Measurements from ENCODE around the gene C8G.

C8G gene

DNA sequence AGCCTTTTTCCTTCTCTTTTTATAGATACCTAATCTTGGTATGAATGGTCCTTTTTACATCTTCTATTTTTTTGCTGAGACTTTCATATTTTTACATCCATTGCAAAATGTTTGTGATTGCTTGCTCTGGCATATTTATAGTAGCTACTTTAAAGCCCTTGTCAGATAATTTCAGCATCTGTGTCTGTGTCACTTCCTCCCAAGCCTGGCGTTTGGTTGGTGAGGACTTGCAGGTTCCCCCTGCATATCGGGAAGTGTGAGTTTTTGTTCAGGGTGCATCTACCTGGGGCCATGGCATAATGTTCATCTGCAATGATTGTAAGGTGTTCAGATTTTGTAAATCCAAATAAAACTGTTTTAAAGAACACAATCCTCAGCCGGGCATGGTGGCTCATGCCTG lies 9.4 kb upstream of the C8G start:
- H3K4me3 ChIP-seq (ENCODE audit: low read depth, low read length): no peak overlapping the region
- TF ChIP-seq, protein P1, sequence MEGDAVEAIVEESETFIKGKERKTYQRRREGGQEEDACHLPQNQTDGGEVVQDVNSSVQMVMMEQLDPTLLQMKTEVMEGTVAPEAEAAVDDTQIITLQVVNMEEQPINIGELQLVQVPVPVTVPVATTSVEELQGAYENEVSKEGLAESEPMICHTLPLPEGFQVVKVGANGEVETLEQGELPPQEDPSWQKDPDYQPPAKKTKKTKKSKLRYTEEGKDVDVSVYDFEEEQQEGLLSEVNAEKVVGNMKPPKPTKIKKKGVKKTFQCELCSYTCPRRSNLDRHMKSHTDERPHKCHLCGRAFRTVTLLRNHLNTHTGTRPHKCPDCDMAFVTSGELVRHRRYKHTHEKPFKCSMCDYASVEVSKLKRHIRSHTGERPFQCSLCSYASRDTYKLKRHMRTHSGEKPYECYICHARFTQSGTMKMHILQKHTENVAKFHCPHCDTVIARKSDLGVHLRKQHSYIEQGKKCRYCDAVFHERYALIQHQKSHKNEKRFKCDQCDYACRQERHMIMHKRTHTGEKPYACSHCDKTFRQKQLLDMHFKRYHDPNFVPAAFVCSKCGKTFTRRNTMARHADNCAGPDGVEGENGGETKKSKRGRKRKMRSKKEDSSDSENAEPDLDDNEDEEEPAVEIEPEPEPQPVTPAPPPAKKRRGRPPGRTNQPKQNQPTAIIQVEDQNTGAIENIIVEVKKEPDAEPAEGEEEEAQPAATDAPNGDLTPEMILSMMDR (IDR thresholded peaks at IDR 0.05; ENCODE audit: low read depth, low read length): no peak
- TF ChIP-seq POLR2A (IDR thresholded peaks at IDR 0.05; ENCODE audit: extremely low read depth, insufficient read length): no peak
- TF ChIP-seq MAX (IDR thresholded peaks at IDR 0.05; ENCODE audit: low read depth, low read length): no peak
- TF ChIP-seq MYC (IDR thresholded peaks at IDR 0.05; ENCODE audit: low read depth, low read length): no peak
- DNase-seq (ENCODE audit: low read depth): no peak

GRCh38 chr9:136936645-136937170 lies 8.3 kb upstream of the C8G start:
- TF ChIP-seq POLR2A (IDR thresholded peaks at IDR 0.05; ENCODE audit: extremely low read depth, insufficient read length) (no peak), MAX (IDR thresholded peaks at IDR 0.05; ENCODE audit: low read depth, low read length) (no peak), MYC (IDR thresholded peaks at IDR 0.05; ENCODE audit: low read depth, low read length) (no peak)
- TF ChIP-seq, protein P1 (IDR thresholded peaks at IDR 0.05; ENCODE audit: low read depth, low read length): no peak
- no peak overlapping the region for H3K4me3 ChIP-seq (ENCODE audit: low read depth, low read length)
- no peak for DNase-seq (ENCODE audit: low read depth)

DNA sequence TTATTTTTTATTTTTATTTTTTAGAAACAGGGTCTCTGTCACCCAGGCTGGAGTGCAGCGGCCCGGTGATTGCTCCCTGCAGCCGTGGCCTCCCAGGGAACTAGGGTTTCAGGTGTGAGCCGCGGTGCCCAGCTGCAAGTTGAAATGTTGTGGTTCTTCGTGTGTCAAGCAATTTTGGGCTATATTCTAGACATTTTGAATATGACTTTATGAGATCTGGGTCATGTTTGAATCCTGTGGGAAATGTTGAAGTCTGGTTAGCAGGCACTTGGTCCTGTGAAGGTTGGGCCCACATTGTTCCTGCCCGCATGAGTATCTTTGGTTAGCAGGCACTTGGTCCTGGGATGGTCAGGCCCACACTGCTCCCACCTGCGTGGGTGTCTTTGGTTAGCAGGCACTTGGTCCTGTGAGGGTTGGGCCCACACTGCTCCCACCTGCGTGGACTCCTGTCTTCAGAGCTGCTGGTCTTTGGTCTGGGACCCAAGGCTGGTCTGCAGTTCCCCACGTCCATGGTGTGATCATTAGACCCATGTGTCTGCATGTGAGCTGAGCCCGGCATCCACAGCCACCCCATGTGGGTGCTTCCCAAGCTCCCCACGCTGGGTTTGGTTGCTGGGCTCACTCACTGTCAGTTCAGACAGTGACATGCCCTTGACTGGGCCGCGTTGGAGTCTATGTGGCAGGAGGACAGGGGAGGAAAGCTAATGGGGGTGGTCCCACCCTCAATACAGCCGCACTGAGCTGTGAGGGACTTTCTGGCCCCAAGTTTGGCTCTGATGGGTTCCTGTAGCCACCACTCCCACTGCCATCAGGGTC lies 7.6 kb upstream of the C8G start:
- H3K4me3 ChIP-seq (ENCODE audit: low read depth, low read length): no peak overlapping the region
- TF ChIP-seq MAX (IDR thresholded peaks at IDR 0.05; ENCODE audit: low read depth, low read length) (no peak), POLR2A (IDR thresholded peaks at IDR 0.05; ENCODE audit: extremely low read depth, insufficient read length) (no peak), MYC (IDR thresholded peaks at IDR 0.05; ENCODE audit: low read depth, low read length) (no peak)
- TF ChIP-seq, protein P1 (IDR thresholded peaks at IDR 0.05; ENCODE audit: low read depth, low read length): no peak
- no peak for DNase-seq (ENCODE audit: low read depth)

DNA sequence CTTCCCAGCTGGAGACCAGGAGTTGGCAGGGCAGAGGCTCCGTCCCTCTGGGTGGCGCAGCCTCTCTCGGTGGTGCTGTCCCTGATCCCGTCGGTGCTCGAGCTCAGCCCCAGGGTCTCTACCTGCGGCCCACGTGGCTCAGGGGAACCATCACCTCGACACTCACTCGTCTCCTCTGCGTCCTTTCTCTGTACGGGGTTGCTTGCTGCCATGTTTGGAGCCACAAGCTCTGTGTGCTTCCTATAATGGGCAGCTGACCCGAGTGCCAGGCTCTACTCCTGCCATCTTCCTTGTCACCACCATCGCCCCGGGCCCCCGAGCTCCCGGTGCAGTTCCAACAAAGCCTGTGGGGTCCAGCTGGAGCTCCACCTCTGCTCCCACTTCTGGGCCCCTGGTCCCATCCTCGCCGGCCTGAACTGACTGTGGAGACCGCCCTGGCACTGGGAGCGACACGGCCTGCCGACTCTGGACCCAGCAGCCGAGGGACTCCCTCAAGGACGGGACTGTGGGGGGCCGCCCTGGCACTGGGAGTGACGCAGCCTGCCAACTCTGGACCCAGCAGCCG lies 5.5 kb upstream of the C8G start:
- no peak for DNase-seq (ENCODE audit: low read depth)
- H3K4me3 ChIP-seq (ENCODE audit: low read depth, low read length): no peak overlapping the region
- TF ChIP-seq MYC (IDR thresholded peaks at IDR 0.05; ENCODE audit: low read depth, low read length): no peak
- no peak for TF ChIP-seq MAX (IDR thresholded peaks at IDR 0.05; ENCODE audit: low read depth, low read length)
- TF ChIP-seq, protein P1 (IDR thresholded peaks at IDR 0.05; ENCODE audit: low read depth, low read length): no peak
- no peak for TF ChIP-seq POLR2A (IDR thresholded peaks at IDR 0.05; ENCODE audit: extremely low read depth, insufficient read length)

DNA sequence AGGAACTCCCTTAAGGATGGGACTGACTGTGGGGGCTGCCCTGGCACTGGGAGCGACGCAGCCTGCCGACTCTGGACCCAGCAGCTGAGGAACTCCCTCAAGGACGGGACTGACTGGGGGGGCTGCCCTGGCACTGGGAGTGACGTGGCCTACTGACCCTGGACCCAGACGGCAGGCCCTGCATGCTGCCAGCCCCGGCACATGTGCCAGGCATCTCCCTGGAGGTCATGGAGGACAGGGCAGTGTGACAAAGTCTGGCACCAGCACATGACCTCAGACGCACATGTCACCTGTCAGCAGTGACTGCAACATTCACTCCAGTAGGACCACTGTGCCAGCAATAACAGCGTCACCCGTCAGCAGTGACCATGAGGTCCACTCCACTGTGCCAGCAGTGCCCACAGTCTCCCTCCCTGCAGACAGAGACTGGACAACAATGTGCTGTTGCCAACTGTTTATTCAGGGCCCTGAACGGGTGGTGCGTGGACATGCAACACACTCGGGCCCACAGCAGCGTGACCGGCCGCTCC lies 5.0 kb upstream of the C8G start:
- DNase-seq (ENCODE audit: low read depth): no peak
- no peak overlapping the region for H3K4me3 ChIP-seq (ENCODE audit: low read depth, low read length)

More for the DNA sequence above, 5.0 kb upstream of the C8G start:
- TF ChIP-seq MAX (IDR thresholded peaks at IDR 0.05; ENCODE audit: low read depth, low read length) (no peak), MYC (IDR thresholded peaks at IDR 0.05; ENCODE audit: low read depth, low read length) (no peak), POLR2A (IDR thresholded peaks at IDR 0.05; ENCODE audit: extremely low read depth, insufficient read length) (no peak)
- TF ChIP-seq, protein P1 (IDR thresholded peaks at IDR 0.05; ENCODE audit: low read depth, low read length): no peak
